GM18498 (cell line): Measurements from ENCODE around the gene FOXJ1.
"Not testable (repeated sequence)": the region's sequence is repeated elsewhere in the genome, so short reads cannot be mapped to it uniquely, and the experiment has no call there.

Source experiments
- ATAC-seq: cut with Tn5 transposase; IDR thresholded peaks from one replicate; pipeline ENCODE4 v1.9.1; 2021; ENCODE audit warnings: mild to moderate bottlenecking, moderate library complexity; ENCODE audit not compliant: unreplicated experiment

The FOXJ1 gene

GRCh38 chr17:76141212-76142038 lies at the start of gene FOXJ1:
FOXJ1 (minus strand) TSS chr17:76141245; CDS start chr17:76140395, 850 bp downstream.
- ATAC-seq, result peak; percentile 87

- no peak for ATAC-seq
These were observed 48.7 kb upstream of the FOXJ1 start for GRCh38 chr17:76189741-76190140.

GRCh38 chr17:76189247-76189646 lies 48.2 kb upstream of the FOXJ1 start:
- ATAC-seq, result no peak

GRCh38 chr17:76188213-76189016 lies 47.4 kb upstream of the FOXJ1 start:
- no peak for ATAC-seq

GRCh38 chr17:76186774-76187173 lies 45.7 kb upstream of the FOXJ1 start:
- ATAC-seq, result not testable (repeated sequence)

- ATAC-seq, result no peak
These were observed 43.2 kb upstream of the FOXJ1 start for GRCh38 chr17:76184290-76184689.

- ATAC-seq, result peak; percentile 75
These were observed 41.1 kb upstream of the FOXJ1 start for GRCh38 chr17:76182016-76182764.

GRCh38 chr17:76179496-76180467 lies 38.7 kb upstream of the FOXJ1 start:
- no peak for ATAC-seq

- ATAC-seq, result no peak
These were observed 37.1 kb upstream of the FOXJ1 start for GRCh38 chr17:76178124-76178523.

GRCh38 chr17:76176701-76177574 lies 35.9 kb upstream of the FOXJ1 start:
- no peak for ATAC-seq

GRCh38 chr17:76174037-76174436 lies 33.0 kb upstream of the FOXJ1 start:
- no peak for ATAC-seq

GRCh38 chr17:76173474-76173873 lies 32.4 kb upstream of the FOXJ1 start:
- ATAC-seq, result no peak

GRCh38 chr17:76171706-76172105 lies 30.7 kb upstream of the FOXJ1 start:
- no peak for ATAC-seq

GRCh38 chr17:76170114-76170513 lies 29.1 kb upstream of the FOXJ1 start:
- ATAC-seq, result no peak

GRCh38 chr17:76166906-76167305 lies 25.9 kb upstream of the FOXJ1 start:
- no peak for ATAC-seq

- no peak for ATAC-seq
These were observed 25.1 kb upstream of the FOXJ1 start for GRCh38 chr17:76166168-76166567.

GRCh38 chr17:76164331-76164730 lies 23.3 kb upstream of the FOXJ1 start:
- ATAC-seq, result no peak

- no peak for ATAC-seq
These were observed 22.9 kb upstream of the FOXJ1 start for GRCh38 chr17:76163919-76164318.

- ATAC-seq, result no peak
These were observed 20.7 kb upstream of the FOXJ1 start for GRCh38 chr17:76161619-76162266.
